GM19397 (cell line): Measurements from ENCODE around the gene POU6F2.
"Not testable (repeated sequence)": the region's sequence is repeated elsewhere in the genome, so short reads cannot be mapped to it uniquely, and the experiment has no call there.

Experiments
- ATAC-seq: cut with Tn5 transposase; IDR thresholded peaks from one replicate; pipeline ENCODE4 v1.9.1; 2021; ENCODE audit warnings: mild to moderate bottlenecking, moderate library complexity; ENCODE audit not compliant: unreplicated experiment

The POU6F2 gene

GRCh38 chr7:38978491-38978890 lies 782 bp downstream of the POU6F2 start:
- no peak for ATAC-seq

- no peak for ATAC-seq
Measured at GRCh38 chr7:38992203-38992602, 14.5 kb downstream of the POU6F2 start.

GRCh38 chr7:39001595-39001994 lies 23.9 kb downstream of the POU6F2 start:
- no peak for ATAC-seq

GRCh38 chr7:39002755-39003154 lies 25.0 kb downstream of the POU6F2 start:
- ATAC-seq, result no peak

- ATAC-seq, result no peak
Measured at GRCh38 chr7:39005036-39005435, 27.3 kb downstream of the POU6F2 start.

- ATAC-seq, result no peak
Measured at GRCh38 chr7:39005461-39005860, 27.8 kb downstream of the POU6F2 start.

GRCh38 chr7:39013049-39013939 lies 35.6 kb downstream of the POU6F2 start:
- not testable (repeated sequence) for ATAC-seq

GRCh38 chr7:39016609-39017008 lies 38.9 kb downstream of the POU6F2 start:
- ATAC-seq, result no peak

GRCh38 chr7:39017369-39017915 lies 39.7 kb downstream of the POU6F2 start:
- no peak for ATAC-seq

- no peak for ATAC-seq
Measured at GRCh38 chr7:39022796-39023195, 45.1 kb downstream of the POU6F2 start.

- ATAC-seq, result no peak
Measured at GRCh38 chr7:39027491-39027890, 49.8 kb downstream of the POU6F2 start.

- ATAC-seq, result no peak
Measured at GRCh38 chr7:39033885-39034624, 56.3 kb downstream of the POU6F2 start.

GRCh38 chr7:39035156-39035555 lies 57.4 kb downstream of the POU6F2 start:
- ATAC-seq, result no peak

GRCh38 chr7:39035903-39036302 lies 58.2 kb downstream of the POU6F2 start:
- ATAC-seq, result no peak

- ATAC-seq, result no peak
Measured at GRCh38 chr7:39042670-39043069, 65.0 kb downstream of the POU6F2 start.

- no peak for ATAC-seq
Measured at GRCh38 chr7:39043531-39043930, 65.8 kb downstream of the POU6F2 start.

- ATAC-seq, result no peak
Measured at GRCh38 chr7:39044489-39044888, 66.8 kb downstream of the POU6F2 start.

- ATAC-seq, result no peak
Measured at GRCh38 chr7:39045231-39045630, 67.5 kb downstream of the POU6F2 start.

- no peak for ATAC-seq
Measured at GRCh38 chr7:39051279-39051678, 73.6 kb downstream of the POU6F2 start.

- no peak for ATAC-seq
Measured at GRCh38 chr7:39051707-39052106, 74.0 kb downstream of the POU6F2 start.

- no peak for ATAC-seq
Measured at GRCh38 chr7:39054731-39055130, 77.0 kb downstream of the POU6F2 start.

- no peak for ATAC-seq
Measured at GRCh38 chr7:39056153-39056552, 78.4 kb downstream of the POU6F2 start.
